Measurements from ENCODE around the gene CCNY.

GRCh38 chr10:35497909-35498308 lies 161.6 kb downstream of the CCNY start:
- TF ChIP-seq CTCF (IDR thresholded peaks at IDR 0.05), result no peak
- TF ChIP-seq EZH2 (IDR thresholded peaks at IDR 0.05; ENCODE audit: borderline replicate concordance, insufficient read depth, low read depth, low read length, poor library complexity, severe bottlenecking), result no peak
